OCI-LY3 (cell line): ENCODE data around the gene WEE1.

Experiments used
- EZH2phosphoT487 ChIP-seq: fragments of 200-600 bp; shearing (Covaris generic); IDR thresholded peaks from 2 replicates; pipeline ENCODE4 v1.6.1; 2018; ENCODE audit warnings: antibody characterized with exemption, mixed run types, low read depth
- TF ChIP-seq, protein P1 (sequence below): fragments of 200-600, 300-600 bp; sonication (generic); IDR thresholded peaks from 2 replicates; pipeline ENCODE4 v1.5.1; 2014; ENCODE audit warnings: antibody characterized with exemption, low read length, low read depth

DNA sequence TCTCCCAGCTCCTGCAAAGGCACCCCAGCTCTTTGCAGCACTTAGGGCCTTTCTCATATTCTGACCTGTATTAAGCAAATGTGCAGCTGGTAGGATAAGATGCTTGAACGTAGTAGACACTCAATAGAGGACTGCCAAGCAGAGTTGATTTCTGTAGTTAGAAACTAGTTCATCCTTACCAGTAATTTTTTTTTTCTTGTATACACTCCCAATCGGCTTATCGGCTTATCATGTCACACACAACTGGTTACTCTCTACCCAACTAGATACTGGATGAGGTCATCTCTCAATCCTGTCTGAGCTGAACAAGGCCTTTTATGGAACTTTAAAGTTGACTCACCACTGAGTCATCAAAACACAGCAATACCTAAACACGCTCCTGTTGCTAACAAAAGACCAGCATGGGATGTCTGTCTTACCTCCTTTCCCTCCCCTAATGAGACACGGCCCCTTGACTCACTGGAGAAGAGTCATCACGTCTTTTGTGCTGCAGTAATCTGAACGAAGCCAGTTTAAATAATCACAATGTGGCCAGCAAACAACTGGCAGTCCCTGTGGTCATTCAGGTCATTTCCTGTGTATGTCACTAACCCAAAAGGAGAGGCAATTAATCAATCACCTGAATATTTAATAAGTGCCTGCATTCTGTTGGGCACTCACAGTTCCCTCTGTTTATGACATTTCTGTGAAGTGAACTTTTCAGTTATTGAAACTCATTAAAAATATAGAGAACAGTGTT is 7.5 kb upstream of the WEE1 start:
- no peak for TF ChIP-seq EZH2phosphoT487
- TF ChIP-seq, protein P1, sequence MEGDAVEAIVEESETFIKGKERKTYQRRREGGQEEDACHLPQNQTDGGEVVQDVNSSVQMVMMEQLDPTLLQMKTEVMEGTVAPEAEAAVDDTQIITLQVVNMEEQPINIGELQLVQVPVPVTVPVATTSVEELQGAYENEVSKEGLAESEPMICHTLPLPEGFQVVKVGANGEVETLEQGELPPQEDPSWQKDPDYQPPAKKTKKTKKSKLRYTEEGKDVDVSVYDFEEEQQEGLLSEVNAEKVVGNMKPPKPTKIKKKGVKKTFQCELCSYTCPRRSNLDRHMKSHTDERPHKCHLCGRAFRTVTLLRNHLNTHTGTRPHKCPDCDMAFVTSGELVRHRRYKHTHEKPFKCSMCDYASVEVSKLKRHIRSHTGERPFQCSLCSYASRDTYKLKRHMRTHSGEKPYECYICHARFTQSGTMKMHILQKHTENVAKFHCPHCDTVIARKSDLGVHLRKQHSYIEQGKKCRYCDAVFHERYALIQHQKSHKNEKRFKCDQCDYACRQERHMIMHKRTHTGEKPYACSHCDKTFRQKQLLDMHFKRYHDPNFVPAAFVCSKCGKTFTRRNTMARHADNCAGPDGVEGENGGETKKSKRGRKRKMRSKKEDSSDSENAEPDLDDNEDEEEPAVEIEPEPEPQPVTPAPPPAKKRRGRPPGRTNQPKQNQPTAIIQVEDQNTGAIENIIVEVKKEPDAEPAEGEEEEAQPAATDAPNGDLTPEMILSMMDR = no peak
